ENCODE results near the gene KLRC3. TPM values are rescaled to one million over a fixed set of nuclear protein-coding genes. Genes with fewer than 3 reads are reported as not detected.
"Not testable (repeated sequence)": the region's sequence is repeated elsewhere in the genome, so short reads cannot be mapped to it uniquely, and the experiment has no call there.

KLRC3 gene
- polyA plus RNA-seq, 1 donor = not detected

DNA sequence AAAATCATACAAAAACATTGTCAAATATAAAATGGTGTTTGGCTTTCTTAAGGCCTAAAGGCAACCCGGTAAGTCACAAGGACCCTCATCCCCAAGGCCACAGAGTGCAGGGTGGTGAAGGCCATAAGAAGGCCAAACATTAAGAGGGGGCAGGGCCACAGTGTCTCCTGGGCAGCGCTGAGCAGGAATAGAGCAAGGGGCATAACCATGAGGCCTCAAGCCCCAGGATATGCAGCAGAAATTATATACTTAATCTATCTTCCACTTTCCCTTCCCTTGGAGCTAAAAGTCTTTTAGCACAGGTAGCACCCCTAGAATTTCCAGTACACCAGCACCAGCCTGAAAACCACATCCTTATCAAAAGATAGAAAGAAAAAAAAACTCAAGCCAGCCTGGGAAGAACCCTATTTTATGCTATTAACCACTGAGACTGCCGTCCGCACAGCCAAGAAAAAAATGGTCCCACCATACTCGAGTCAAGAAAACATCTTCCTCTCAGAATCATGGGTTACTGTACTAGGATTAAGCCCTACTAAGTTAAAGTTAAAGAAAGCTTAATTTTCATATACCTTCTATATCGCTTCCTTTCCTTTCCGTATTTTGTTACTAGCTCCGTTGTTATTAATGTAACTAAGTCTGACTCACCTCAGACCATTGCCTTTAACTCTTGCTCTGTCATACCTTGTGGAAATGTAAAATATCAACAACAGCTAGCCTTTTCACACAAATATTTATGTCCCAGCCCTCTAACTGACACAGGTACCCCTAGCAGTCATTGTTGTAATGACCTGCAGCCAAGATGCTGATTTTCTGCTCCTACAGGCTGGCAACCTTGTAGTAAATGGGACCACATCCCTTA, 50.6 kb downstream of the KLRC3 start:
- no peak for DNase-seq (ENCODE audit: low read depth)

DNA sequence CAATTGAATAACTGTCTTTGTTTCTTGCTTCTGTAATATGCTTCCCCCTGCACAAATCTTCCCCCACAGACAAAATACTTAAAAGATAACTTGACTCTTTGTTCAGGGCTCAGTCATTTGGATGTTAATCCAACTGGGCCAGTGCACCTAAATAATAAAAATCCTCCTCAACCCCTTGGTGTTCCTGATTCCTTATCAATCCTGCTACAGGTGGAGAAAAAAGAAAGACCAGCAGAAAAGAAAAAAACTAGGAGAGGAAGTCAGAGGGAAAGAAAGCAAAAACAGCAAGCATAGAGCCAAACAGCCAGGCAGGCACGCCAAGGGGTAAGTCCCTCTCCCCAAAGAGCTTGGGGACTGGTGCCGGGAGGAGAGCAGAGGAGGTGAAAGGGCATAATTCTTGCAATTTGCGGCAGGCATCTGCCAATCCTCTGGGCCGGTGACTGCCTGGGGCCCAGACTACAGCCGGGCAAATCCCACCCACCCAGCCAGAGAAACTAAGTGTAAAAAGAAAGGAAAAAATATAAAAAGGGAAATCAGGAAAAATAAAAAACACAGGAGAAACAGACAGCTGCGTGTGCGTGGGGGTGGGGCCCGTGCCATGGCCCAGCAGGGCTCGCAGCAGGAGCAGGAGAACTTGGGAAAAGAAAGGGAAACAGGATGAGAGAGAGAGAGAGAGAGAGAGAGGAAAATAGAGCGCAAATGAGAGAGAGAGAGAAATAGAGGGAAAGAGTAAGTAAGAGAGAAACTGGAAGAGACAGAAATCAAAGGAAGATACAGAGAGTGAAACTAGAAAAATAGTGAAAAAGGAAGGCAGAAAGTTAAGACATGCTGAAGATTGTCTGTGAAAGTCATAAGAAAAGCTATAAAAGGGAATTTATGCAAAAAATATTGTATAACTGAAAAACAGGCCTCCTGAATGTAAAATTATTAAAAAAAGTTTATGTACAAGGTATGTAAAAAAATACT, 51.9 kb downstream of the KLRC3 start:
- DNase-seq (ENCODE audit: low read depth) = no peak

DNA sequence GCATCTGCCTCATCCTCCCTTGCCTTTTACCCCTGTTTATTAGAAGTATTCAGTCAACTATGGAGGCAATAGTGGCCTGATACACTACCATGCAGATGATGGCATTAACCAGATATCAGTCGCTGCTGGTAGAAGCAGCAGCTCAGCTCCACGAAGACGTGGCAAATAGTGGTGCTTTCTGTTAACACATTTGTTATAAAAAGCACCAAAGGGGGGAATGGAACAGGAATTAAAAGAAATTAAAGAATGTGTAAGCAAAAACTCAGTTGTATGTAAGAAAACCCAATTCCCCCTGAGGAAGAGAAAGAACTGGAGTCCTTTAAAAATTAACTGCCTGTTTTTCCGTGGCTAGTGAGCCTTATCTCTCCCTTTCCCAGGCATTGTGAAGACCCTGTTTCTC, 52.7 kb downstream of the KLRC3 start:
- not testable (repeated sequence) for DNase-seq (ENCODE audit: low read depth)

DNA sequence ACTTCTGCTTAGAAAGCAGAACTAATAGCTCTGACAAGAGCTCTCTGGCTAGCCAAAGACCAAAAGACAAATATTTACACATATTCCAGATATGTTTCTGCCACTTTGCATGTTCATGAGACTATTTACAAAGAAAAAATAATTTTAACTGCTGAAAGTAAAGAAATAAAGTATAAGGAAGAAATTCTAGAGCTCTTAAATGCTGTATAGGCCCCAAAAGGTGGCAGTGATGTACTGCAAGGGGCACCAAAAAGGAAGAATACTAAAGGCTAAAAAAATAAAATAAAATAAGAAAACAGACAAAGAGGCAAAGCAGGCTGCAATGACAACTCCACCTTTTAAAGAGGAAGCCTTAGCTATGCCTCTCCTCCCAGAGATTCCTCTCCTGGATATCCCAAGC, 53.5 kb downstream of the KLRC3 start:
- DNase-seq (ENCODE audit: low read depth) = no peak

DNA sequence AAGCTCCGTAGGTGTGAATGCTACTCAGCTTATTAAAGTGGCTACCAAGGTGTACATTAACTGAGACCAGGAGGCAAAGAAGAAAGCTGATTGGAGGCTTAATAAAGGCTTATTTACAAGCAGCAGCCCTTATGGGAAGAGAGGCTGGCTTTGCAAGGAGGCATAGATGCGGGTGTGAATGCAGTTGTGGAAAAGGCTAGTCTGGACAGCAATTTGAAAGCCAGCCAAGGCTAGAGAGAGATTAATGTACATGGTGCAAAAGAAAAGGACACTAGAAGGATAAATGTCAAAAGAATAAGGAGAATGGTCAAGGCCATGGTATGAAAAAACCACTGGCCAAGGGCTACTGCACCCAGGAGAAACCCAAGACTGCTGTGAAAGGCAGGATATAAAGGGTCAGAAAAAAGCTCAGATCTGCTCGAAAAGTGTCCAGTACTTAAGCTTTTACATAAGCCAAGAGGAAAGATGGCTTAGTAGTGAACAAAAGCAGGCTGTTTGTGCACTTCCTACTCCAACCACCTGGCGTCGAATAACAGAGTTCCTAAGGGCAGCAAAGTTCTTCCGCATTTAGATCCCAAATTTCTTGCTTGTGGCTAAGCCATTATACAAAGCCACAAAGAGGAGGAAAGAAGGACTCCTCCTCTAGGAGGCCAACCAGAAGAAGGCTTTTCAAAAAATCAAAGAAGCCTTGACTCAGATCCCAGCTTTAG, 54.5 kb downstream of the KLRC3 start:
- DNase-seq (ENCODE audit: low read depth) = no peak

DNA sequence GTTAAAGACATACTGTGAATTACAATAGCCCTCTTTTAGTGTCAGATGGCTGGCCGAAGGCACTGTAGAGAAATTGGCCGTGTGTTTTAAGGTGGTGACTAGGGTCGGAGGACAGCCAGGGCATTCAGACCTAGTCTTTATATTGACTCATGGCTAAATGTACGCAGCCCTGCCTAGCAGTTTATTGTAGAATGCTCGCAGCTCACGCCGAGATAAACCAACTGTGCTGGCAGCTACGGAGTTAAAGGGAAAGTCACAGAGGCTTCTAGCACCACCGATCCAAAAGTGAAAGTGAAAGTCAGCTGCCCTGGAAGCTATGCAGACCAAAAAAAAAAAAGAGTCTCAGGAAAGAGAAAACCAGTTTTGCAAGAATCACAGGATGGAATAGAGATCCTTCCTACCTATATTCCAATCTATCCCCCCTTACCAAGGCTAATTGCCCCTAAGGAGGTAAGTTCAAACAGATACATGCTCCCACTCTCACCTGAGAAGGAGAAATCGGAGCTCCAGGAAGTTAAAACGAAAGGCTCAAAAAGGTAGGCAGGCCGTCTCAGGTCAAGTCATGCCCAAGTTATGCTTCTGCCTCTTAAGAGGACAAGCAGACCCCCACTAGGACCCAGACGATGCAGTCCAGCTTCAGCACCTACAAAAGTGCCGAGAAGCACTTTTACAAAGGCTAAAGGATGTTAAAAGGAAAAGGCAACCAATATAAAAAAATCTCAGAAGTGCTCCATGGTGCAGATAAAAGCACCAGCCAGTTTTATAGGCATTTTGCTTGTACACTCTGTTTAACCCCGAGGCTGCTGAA, 55.4 kb downstream of the KLRC3 start:
- DNase-seq (ENCODE audit: low read depth) = peak; percentile 83

DNA sequence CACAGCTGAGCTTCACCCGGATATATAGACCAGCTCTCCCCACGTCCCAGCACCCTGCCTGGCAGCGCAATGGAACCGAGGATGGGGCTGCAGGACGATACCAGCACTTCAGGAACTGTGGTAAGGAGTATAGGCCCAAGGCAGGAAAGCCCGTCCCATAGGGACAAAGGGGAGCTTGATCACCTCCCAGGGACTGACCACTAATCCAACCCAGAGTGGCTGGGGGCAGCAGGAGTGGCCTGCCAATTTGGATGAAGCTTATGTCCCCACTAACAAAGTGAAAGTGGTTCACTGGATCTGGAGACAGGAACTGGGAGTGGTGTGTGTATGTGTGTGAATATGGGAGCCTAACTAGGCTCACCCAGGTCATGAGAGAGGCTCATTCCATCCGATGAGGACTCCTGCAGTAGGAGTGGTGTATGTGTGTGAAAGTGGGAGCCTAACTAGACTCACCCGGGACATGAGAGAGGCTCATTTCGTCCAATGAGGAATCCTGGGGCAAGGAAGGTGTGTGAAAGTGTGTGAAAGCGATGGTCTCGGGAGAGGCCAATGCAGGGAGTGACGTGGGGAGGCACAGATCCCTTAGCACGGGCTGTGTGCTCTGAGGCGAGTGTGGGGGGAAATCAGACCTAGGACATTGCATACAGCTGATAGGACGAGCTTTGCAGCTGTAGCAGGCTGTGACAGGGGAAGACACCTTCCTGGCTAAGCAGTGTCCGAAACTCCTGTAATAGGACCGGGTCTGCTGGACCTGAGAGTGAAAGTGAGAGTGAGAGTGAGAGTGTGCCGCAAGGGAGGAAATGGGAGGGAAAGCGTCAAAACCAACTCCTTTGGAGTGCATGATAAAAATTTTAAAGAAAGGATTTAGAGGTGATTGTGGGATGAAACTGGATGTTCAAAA, 56.2 kb downstream of the KLRC3 start:
- DNase-seq (ENCODE audit: low read depth) = peak; percentile 38

DNA sequence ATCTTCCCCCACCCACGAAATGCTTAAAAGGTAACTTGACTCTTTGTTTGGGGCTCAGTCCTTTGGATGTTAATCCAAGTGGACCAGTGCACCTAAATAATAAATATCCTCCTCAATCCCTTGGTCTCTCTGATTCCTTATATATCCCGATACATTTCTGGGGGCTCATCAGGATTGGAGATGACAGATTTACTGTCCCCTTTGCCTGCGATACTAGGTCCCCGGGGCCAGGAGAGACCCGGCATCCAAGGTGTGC, 56.8 kb downstream of the KLRC3 start:
- no peak for DNase-seq (ENCODE audit: low read depth)

DNA sequence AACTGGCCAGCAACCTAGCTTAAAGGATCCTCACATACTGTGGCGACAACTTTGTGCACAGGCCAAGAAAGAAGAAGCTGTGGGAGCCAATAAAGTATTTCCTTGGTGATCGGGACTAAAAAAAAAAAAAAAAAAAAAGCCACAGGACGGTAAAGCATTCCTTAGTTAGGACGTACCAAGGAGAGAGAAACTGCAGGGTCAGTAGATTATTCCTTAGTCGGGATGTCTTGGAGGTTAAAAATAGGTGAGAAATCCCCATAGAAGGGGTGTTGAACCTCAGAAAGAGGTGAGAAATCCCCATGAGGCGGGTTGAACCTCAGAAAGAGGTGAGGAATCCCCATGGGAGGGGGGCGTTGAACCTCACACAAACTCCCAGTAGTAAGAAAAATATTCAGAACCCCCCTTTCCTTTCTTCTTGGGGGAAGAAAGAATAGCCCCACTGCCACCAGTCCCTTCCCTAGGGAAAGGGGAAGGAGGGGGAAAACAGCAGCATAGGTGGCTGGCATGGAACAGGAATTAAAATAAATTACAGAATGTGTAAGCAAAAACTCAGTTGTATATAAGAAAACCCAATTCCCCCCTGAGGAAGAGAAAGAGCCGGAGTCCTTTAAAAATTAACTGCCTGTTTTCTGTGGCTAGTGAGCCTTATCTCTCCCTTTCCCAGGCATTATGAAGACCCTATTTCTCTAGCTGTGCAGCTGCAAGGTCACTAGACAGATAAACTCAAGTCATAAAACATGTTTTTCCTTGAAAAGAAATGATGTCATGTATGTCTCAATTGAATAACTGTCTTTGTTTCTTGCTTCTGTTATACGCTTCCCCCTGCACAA, 57.4 kb downstream of the KLRC3 start:
- DNase-seq (ENCODE audit: low read depth) = no peak

DNA sequence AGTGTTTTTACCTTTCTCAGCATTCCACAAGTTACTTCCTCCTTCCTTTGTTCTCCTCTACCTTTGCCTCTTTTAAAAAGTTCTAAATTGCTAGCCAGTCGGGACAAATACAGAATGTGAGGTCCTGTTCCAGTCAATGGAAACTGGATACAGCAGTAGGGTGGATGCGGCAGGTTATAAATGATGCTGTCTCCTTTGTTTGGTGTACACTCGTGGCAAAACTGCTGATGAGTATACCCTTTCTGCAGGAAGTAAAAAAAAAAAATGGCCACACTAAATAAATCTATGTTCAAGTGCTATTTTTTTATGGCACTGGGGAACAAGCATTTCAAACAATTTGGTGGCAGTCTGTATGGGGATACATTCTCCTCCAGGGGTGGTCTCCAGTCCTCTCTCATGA, 58.1 kb downstream of the KLRC3 start:
- no peak for DNase-seq (ENCODE audit: low read depth)

Other genes with a start within 250 kb of the KLRC3 start
- gene OLR1, start 248.5 kb downstream of the KLRC3 start, polyA plus RNA-seq (ENCODE audit: insufficient read length) = 0.76 TPM
- 0.09 TPM for gene TMEM52B, start 241.6 kb downstream of the KLRC3 start, polyA plus RNA-seq (ENCODE audit: insufficient read length)
- 22.2 TPM for gene GABARAPL1, start 207.7 kb downstream of the KLRC3 start, polyA plus RNA-seq (ENCODE audit: insufficient read length)
- 1.3 TPM for gene KLRD1, start 112.7 kb downstream of the KLRC3 start, polyA plus RNA-seq (ENCODE audit: insufficient read length)
- 0.58 TPM for gene KLRK1, start 30.6 kb downstream of the KLRC3 start, polyA plus RNA-seq (ENCODE audit: insufficient read length)
- not detected for gene KLRC4, start 10.8 kb downstream of the KLRC3 start, polyA plus RNA-seq (ENCODE audit: insufficient read length)
- gene KLRC2, start 15.4 kb upstream of the KLRC3 start, polyA plus RNA-seq (ENCODE audit: insufficient read length) = not detected
- gene KLRC1, start 32.8 kb upstream of the KLRC3 start, polyA plus RNA-seq (ENCODE audit: insufficient read length) = 0.37 TPM
- gene EIF2S3B, start 85.3 kb upstream of the KLRC3 start, polyA plus RNA-seq (ENCODE audit: insufficient read length) = 3.1 TPM
- gene MAGOHB, start 193.0 kb upstream of the KLRC3 start, polyA plus RNA-seq (ENCODE audit: insufficient read length) = 20.2 TPM

Measured in forelimb muscle (tissue), 1 donor.